HG02840 (cell line): ENCODE results near the gene ANGPTL4.

Source experiments
- ATAC-seq: cut with Tn5 transposase; IDR thresholded peaks from one replicate; pipeline ENCODE4 v1.9.1; 2021; ENCODE audit warnings: mild to moderate bottlenecking, moderate library complexity, moderate number of reproducible peaks; ENCODE audit not compliant: unreplicated experiment, low FRiP score

The ANGPTL4 gene

GRCh38 chr19:8412783-8413628 lies 49.1 kb downstream of the ANGPTL4 start, which contains the start of gene MARCHF2:
TSS of gene MARCHF2 (plus strand) at chr19:8413305. CDS start at chr19:8421841, 8,536 bp downstream.
- peak; percentile 99 for ATAC-seq

- ATAC-seq: peak; percentile 2
Measured at GRCh38 chr19:8413629-8413995, 49.7 kb downstream of the ANGPTL4 start.

GRCh38 chr19:8416796-8417195 lies 52.8 kb downstream of the ANGPTL4 start:
- no peak for ATAC-seq

- ATAC-seq: no peak
Measured at GRCh38 chr19:8421484-8422461, 57.8 kb downstream of the ANGPTL4 start.

GRCh38 chr19:8423817-8424223 lies 59.9 kb downstream of the ANGPTL4 start:
- no peak for ATAC-seq
